ENCODE results near the gene GGA1. TPM values are rescaled to one million over a fixed set of nuclear protein-coding genes. Genes with fewer than 3 reads are reported as not detected.
"Not testable (repeated sequence)": the region's sequence is repeated elsewhere in the genome, so short reads cannot be mapped to it uniquely, and the experiment has no call there.

GGA1 gene
- total RNA-seq, 1 donor from 2014 or later, result 64.8 TPM

DNA sequence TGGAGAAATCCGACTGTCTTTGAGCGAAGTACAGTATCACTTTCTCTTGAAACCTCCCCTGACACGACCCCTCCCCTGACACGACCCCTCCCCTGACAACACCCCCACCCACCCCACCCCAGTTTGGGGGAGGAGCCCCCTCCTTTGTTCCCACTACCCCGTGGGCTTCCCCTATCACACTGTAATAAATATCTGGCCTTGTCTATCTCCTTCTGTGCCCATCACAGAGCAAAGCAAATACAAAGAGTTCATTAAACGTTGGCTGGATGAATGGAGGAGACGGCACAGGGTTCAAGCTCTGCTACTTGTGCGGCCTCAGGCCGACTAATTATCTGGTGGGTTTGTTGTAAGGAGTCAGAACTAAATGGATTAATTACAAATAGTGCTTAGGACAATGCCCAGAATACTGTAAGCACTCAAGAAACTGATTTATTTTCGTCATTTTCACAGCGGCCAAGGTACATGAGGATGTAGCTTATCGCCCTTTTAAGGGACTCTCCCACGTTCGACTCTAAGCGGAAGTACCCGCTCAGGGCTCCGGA is 628 bp upstream of the GGA1 start:
- DNase-seq (no peak), ATAC-seq (peak in 1 of 2 donors; percentile 89)
- TF ChIP-seq CTCF (IDR thresholded peaks at IDR 0.05), result no peak
- no peaks in the 10 kb centered on the region for H3K36me3 ChIP-seq
- intact Hi-C loops (cut with DNase I), result no loop called here
- peak overlapping the region; percentile 79 for H3K4me3 ChIP-seq
- peak overlapping the region; percentile 91 for H3K27ac ChIP-seq
- peaks cover 44% of the 10 kb centered on the region for H3K4me1 ChIP-seq
- no peaks in the 10 kb centered on the region for H3K9me3 ChIP-seq
- no peaks in the 10 kb centered on the region for H3K27me3 ChIP-seq (ENCODE audit: low read depth)

DNA sequence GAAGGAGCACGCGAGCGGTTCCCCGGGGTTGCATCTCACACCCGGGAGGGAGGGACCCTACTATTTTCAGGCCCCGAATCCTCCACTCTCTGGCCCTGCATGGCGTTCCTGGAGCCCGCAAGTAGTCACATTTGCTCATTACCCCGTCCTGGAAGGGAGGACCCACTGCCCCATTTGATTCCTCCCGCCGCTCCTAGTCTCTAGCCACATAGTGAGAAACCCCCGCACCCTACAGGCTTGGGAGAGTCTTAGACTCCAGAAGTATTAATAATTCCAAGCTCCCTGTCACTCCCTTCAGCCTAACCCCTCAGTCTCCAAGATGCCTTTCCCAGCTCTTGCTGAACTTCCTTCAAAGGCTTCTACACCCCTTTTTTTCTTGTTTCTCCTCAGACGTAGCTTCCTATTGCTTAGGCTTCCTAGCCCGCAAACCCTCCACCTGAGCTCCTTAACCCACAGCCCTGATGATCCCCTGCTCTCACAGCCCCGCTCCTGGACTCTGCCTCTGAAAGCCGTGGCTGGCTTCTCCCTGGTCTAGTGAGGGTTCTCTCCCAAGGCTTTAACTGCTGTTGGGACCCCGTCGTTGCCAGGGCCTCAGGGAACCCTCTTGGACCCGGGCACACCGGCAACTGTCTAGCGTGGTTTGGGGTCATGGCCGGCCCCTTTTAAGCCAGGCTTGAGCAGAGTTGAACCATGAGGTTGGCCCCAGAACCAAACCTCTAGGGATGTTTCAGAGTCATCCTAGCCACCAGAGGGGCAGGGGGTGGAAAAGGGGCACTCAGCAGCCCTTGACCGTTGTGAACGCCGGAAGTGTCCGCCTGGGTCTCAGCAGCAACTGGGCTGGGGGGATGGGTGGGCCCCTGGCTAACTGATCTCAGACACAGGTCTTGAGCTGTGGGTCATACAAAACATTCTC is 862 bp downstream of the GGA1 start:
- ATAC-seq, result no peak
- intact Hi-C loops (cut with DNase I), result no loop called here
- TF ChIP-seq CTCF (IDR thresholded peaks at IDR 0.05), result no peak

GRCh38 chr22:37610153-37610475 is 1.5 kb downstream of the GGA1 start:
- peaks cover 54% of the 10 kb centered on the region for H3K4me1 ChIP-seq
- intact Hi-C loops (cut with DNase I); DNase-seq; ATAC-seq; H3K27me3 ChIP-seq (ENCODE audit: low read depth); H3K9me3 ChIP-seq: not testable (repeated sequence)
- H3K27ac ChIP-seq, result peak overlapping the region; percentile 91
- peak overlapping the region; percentile 79 for H3K4me3 ChIP-seq
- peaks cover 13% of the 10 kb centered on the region for H3K36me3 ChIP-seq

More for the DNA sequence above, 862 bp downstream of the GGA1 start:
- Histone ChIP-seq H3K4me1 (peaks cover 54% of the 10 kb centered on the region), H3K36me3 (peaks cover 7% of the 10 kb centered on the region), H3K4me3 (peak overlapping the region; percentile 79), H3K27me3 (ENCODE audit: low read depth) (no peaks in the 10 kb centered on the region), H3K27ac (peak overlapping the region; percentile 91), H3K9me3 (no peaks in the 10 kb centered on the region)
- no peak for DNase-seq

- H3K9me3 ChIP-seq, result no peaks in the 10 kb centered on the region
- peak overlapping the region; percentile 79 for H3K4me3 ChIP-seq
- ATAC-seq, result no peak
- H3K4me1 ChIP-seq, result peaks cover 54% of the 10 kb centered on the region
- no peak for TF ChIP-seq CTCF (IDR thresholded peaks at IDR 0.05)
- no peaks in the 10 kb centered on the region for H3K27me3 ChIP-seq (ENCODE audit: low read depth)
- peaks cover 18% of the 10 kb centered on the region for H3K36me3 ChIP-seq
- intact Hi-C loops (cut with DNase I), result no loop called here
- peak; percentile 74 for DNase-seq
- H3K27ac ChIP-seq, result peak overlapping the region; percentile 91
Measured at GRCh38 chr22:37610480-37611129, 2.0 kb downstream of the GGA1 start.

DNA sequence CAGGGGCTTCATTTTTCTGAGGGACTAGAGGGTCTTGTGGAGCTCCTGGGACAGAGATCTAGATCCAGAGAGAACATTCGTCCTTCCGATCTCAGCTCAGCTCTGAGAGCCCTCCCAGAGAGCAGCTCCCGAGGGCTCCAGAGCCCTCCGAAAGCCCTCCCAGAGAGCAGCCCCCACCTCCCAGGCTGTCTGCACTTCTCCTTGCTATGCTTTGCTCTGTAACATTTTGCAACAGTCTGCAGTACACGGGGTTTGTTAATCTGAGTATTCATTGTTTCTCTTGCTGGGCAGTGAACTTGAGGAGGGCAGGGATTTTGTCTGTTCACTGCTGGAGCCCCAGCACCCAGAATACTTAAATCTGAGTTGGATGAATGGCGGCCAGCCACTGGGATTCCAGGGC is 2.6 kb downstream of the GGA1 start:
- Histone ChIP-seq H3K36me3 (peaks cover 24% of the 10 kb centered on the region), H3K27me3 (ENCODE audit: low read depth) (no peaks in the 10 kb centered on the region), H3K27ac (peak overlapping the region; percentile 91), H3K9me3 (no peaks in the 10 kb centered on the region), H3K4me1 (peaks cover 54% of the 10 kb centered on the region), H3K4me3 (no peak overlapping the region)
- intact Hi-C loops (cut with DNase I), result no loop called here
- DNase-seq (no peak), ATAC-seq (no peak)
- no peak for TF ChIP-seq CTCF (IDR thresholded peaks at IDR 0.05)
